D721Med (cell line): ENCODE results near the gene MTMR4.
A peak's percentile ranks its signal among the peaks of the same experiment; 100 is the strongest.
"Not testable (repeated sequence)": the region's sequence is repeated elsewhere in the genome, so short reads cannot be mapped to it uniquely, and the experiment has no call there.

Experiments
- DNase-seq: peaks from one replicate; pipeline ENCODE4 v3.0.0; 2011; ENCODE audit warnings: low spot score; ENCODE audit not compliant: insufficient read length
- FAIRE-seq: peaks from 2 replicates; lab custom pipeline; 2011; peaks lifted over from hg19 to GRCh38; lab: Jason Lieb, UNC
- CTCF ChIP-seq: IDR thresholded peaks from 2 replicates; pipeline ENCODE4 v1.5.1; 2012; ENCODE audit warnings: mild to moderate bottlenecking, control low read depth; ENCODE audit not compliant: insufficient read depth; ENCODE audit errors: missing control alignments

MTMR4 gene

GRCh38 chr17:58513965-58514769 is at the start of gene MTMR4:
MTMR4 (minus strand) TSS chr17:58514638; CDS start chr17:58514407, 231 bp downstream.
- no peak for FAIRE-seq
- no peak for TF ChIP-seq CTCF
- peak; percentile 84 for DNase-seq

- no peak for TF ChIP-seq CTCF
- FAIRE-seq, result no peak
- no peak for DNase-seq
These were observed 46.1 kb upstream of the MTMR4 start for GRCh38 chr17:58560511-58560910.

- no peak for FAIRE-seq
- no peak for TF ChIP-seq CTCF
These were observed 43.5 kb upstream of the MTMR4 start for GRCh38 chr17:58557981-58558380.

GRCh38 chr17:58556833-58557250 is 42.4 kb upstream of the MTMR4 start:
- FAIRE-seq (no peak), DNase-seq (no peak)
- no peak for TF ChIP-seq CTCF

More at GRCh38 chr17:58557981-58558380, 43.5 kb upstream of the MTMR4 start:
- DNase-seq, result no peak

- not testable (repeated sequence) for FAIRE-seq, DNase-seq
These were observed 40.7 kb upstream of the MTMR4 start for GRCh38 chr17:58555109-58555508.

GRCh38 chr17:58541249-58541648 is 26.8 kb upstream of the MTMR4 start:
- TF ChIP-seq CTCF, result peak; percentile 1
- DNase-seq (no peak), FAIRE-seq (no peak)

- no peak for TF ChIP-seq CTCF
- FAIRE-seq, result peak; percentile 80
- no peak for DNase-seq
These were observed 25.3 kb upstream of the MTMR4 start for GRCh38 chr17:58539698-58540097.
